HepG2 (cell line): ENCODE data around the gene NELFB. TPM values are rescaled to one million over a fixed set of nuclear protein-coding genes. Genes with fewer than 3 reads are reported as not detected.
A peak's percentile ranks its signal among the peaks of the same experiment; 100 is the strongest.

Source experiments
- ATF7-NPFF ChIP-seq: sonication (generic); formaldehyde crosslinking; IDR thresholded peaks from 2 replicates; pipeline ENCODE4 v1.8.1; 2023; ENCODE audit warnings: mild to moderate bottlenecking, low read depth, missing genetic modification reagents, moderate library complexity
- IRF9 ChIP-seq: sonication (generic); formaldehyde crosslinking; IDR thresholded peaks from 2 replicates; pipeline ENCODE4 v1.8.0; 2022; ENCODE audit warnings: missing genetic modification reagents, mild to moderate bottlenecking, borderline replicate concordance
- KDM4B ChIP-seq: sonication (generic); formaldehyde crosslinking; IDR thresholded peaks from 2 replicates; pipeline ENCODE4 v1.4.0; 2020; ENCODE audit warnings: missing genetic modification reagents
- NFIC ChIP-seq: IDR thresholded peaks from 2 replicates; pipeline ENCODE4 v1.6.1; 2012; ENCODE audit warnings: mild to moderate bottlenecking, low read length, inconsistent platforms
- PATZ1 ChIP-seq: sonication (generic); formaldehyde crosslinking; IDR thresholded peaks from 2 replicates; pipeline ENCODE4 v1.4.0; 2020; ENCODE audit warnings: missing genetic modification reagents
- SMARCC2 ChIP-seq: fragments of 450-650 bp; IDR thresholded peaks from 2 replicates; pipeline ENCODE4 v1.6.1; 2017; ENCODE audit warnings: antibody characterized with exemption, mild to moderate bottlenecking
- SP4 ChIP-seq: sonication (generic); formaldehyde crosslinking; IDR thresholded peaks from 2 replicates; pipeline ENCODE4 v1.8.1; 2023; ENCODE audit warnings: mild to moderate bottlenecking, missing genetic modification reagents
- SRSF1 ChIP-seq: fragments of 200-400 bp; formaldehyde crosslinking; optimal IDR thresholded peaks from 2 replicates; pipeline ENCODE3; 2017; ENCODE audit warnings: mild to moderate bottlenecking, low read depth, low read length, moderate library complexity
- TRIM24 ChIP-seq: sonication (generic); formaldehyde crosslinking; IDR thresholded peaks from 2 replicates; pipeline ENCODE4 v1.8.0; 2022; ENCODE audit warnings: mild to moderate bottlenecking, missing genetic modification reagents
- USF2 ChIP-seq, 2 experiments: sonication (generic) in 1 of 2; formaldehyde crosslinking in 1 of 2; IDR thresholded peaks; 2 replicates each; pipeline versions ENCODE4 v1.5.1 to v1.6.1; 2011 to 2020; ENCODE audit warnings: borderline replicate concordance in 1 of 2, low read depth in 1 of 2, low read length in 1 of 2, mild to moderate bottlenecking in 1 of 2, missing genetic modification reagents in 1 of 2, moderate library complexity in 1 of 2
- XRCC5 ChIP-seq: fragments of 200-400 bp; formaldehyde crosslinking; optimal IDR thresholded peaks from 2 replicates; pipeline ENCODE3; 2017; ENCODE audit warnings: mild to moderate bottlenecking, low read length
- ZNF251 ChIP-seq: sonication (generic); formaldehyde crosslinking; IDR thresholded peaks from 2 replicates; pipeline ENCODE4 v1.9.0; 2021; ENCODE audit warnings: mild to moderate bottlenecking, missing genetic modification reagents
- ZNF331 ChIP-seq: sonication (generic); formaldehyde crosslinking; IDR thresholded peaks from 2 replicates; pipeline ENCODE4 v1.4.0; 2020; ENCODE audit warnings: missing genetic modification reagents
- ZNF337 ChIP-seq: sonication (generic); formaldehyde crosslinking; IDR thresholded peaks from 2 replicates; pipeline ENCODE4 v1.5.1; 2020; ENCODE audit warnings: missing genetic modification reagents, low read depth, mild to moderate bottlenecking, borderline replicate concordance
- ZNF614 ChIP-seq: IDR thresholded peaks from 2 replicates; pipeline ENCODE4 v1.6.1; 2018; ENCODE audit warnings: missing biosample characterization, missing genetic modification reagents, inconsistent platforms, borderline replicate concordance
- polyA plus RNA-seq, 8 experiments: library from polyadenylated mRNA; depleted of rRNA in 3 of 8; stranded (reverse) in 7 of 8; unstranded in 1 of 8; fragments of >200 nt; fragmentation: Illumina TruSeq in 4 of 8; extraction: Trizol in 4 of 8; gene quantifications; 2 replicates each; pipeline versions ENCODE4 v1.2.1 to v1.2.3, GENCODE V29; 2011 to 2016; ENCODE audit warnings: low read depth in 4 of 8, missing spikeins in 1 of 8, mixed read lengths in 1 of 8; ENCODE audit not compliant: insufficient read depth in 1 of 8
- total RNA-seq, 5 experiments: library from RNA; depleted of rRNA; stranded (reverse); fragments of >200 nt; fragmentation: Illumina TruSeq; extraction: Trizol; gene quantifications; 2 replicates each; pipeline ENCODE4 v1.2.3, GENCODE V29; 2016; ENCODE audit warnings: low read depth in 1 of 5
- TF ChIP-seq, protein P1 (sequence below): sonication (generic); formaldehyde crosslinking; IDR thresholded peaks from 2 replicates; pipeline ENCODE4 v1.5.0; 2020; ENCODE audit warnings: mild to moderate bottlenecking, missing genetic modification reagents, borderline replicate concordance

NELFB gene
- total and polyA plus RNA-seq, 2 of the 13 experiments (the other 11 are each of a cell fraction or from before 2014, with no cell fraction given) = 26.5 to 45.8 TPM

DNA sequence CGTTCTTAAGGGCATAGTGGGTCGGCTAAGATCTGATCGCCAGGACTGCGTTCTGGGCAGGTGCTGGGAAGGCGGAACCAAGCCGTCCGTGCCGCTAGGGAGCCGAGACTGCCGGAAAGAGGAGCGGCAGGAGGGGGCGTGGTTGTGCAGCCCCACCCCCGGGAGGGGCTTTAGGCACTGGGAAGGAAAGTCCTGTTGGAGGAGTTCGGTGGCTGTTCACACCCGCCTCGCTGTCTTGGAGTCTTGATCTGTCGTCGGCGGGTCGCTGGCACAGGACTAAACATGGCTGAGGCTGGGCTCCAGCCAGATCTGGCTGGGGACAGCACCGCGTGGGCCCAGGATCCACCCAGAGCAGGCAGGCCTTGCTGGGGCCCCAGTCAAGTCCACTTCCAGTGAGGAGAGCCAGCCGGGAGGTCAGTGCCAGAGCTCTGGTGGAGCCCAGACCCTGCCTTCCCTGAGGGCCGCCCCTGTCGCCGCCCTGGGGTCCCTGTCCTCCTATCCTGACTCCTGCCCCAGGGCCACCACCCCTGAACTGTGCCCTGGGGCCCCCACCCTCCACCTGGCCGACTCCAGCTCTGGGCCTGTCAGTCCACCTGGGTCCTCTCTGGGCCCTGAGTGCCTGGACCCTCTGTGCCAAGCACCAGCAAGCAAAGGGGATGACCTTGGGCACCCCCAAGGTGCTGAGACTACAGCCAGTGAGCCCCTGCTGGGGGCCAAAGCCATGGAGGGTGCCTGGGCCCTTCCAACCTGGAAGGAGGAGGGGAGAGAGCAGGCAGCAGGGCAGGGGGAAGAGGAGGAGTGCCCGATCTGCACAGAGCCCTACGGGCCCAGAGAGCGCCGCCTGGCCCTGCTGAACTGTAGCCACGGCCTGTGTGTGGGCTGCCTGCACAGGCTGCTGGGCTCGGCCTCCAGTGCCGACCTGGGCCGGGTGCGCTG, 37.6 kb upstream of the NELFB start (continued):
- no peak for TF ChIP-seq TRIM24 (CRISPR knock-in tag)
- TF ChIP-seq ZNF251 (CRISPR knock-in tag) = no peak
- no peak for TF ChIP-seq SMARCC2
- no peak for TF ChIP-seq ZNF331 (CRISPR knock-in tag)
- TF ChIP-seq PATZ1 (CRISPR knock-in tag) = peak; percentile 87
- no peak for TF ChIP-seq USF2 (IDR thresholded peaks at IDR 0.05; ENCODE audit: low read depth, low read length)
- no peak for TF ChIP-seq USF2 (CRISPR knock-in tag; IDR thresholded peaks at IDR 0.05; ENCODE audit: borderline replicate concordance)
- peak; percentile 70 for TF ChIP-seq ATF7-NPFF
- peak; percentile 61 for TF ChIP-seq SP4
- TF ChIP-seq, protein P1, sequence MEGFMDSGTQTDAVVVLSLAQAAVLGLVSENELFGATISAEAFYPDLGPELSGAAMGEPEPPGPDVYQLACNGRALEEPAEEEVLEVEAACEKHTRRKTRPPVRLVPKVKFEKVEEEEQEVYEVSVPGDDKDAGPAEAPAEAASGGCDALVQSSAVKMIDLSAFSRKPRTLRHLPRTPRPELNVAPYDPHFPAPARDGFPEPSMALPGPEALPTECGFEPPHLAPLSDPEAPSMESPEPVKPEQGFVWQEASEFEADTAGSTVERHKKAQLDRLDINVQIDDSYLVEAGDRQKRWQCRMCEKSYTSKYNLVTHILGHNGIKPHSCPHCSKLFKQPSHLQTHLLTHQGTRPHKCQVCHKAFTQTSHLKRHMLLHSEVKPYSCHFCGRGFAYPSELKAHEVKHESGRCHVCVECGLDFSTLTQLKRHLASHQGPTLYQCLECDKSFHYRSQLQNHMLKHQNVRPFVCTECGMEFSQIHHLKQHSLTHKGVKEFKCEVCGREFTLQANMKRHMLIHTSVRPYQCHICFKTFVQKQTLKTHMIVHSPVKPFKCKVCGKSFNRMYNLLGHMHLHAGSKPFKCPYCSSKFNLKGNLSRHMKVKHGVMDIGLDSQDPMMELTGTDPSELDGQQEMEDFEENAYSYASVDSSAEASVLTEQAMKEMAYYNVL (CRISPR knock-in tag) = peak; percentile 67
- no peak for TF ChIP-seq NFIC
- TF ChIP-seq KDM4B (CRISPR knock-in tag) = 0 out of 2 replicates have a peak, but pooled peaks have one; percentile 42
- peak; percentile 68 for TF ChIP-seq SRSF1
- no peak for TF ChIP-seq IRF9 (CRISPR knock-in tag)
- TF ChIP-seq ZNF614 = peak; percentile 73; the same call in 1 of the 2 replicates
- peak; percentile 69 for TF ChIP-seq XRCC5
- peak; percentile 73; the same call in 1 of the 2 replicates for TF ChIP-seq ZNF337 (CRISPR knock-in tag)
